ENCODE measurements around the gene TAS1R3.

- TF ChIP-seq CTCF (conservative IDR thresholded peaks at IDR 0.05; ENCODE audit: low read length) (no peak), EZH2phosphoT487 (IDR thresholded peaks at IDR 0.05; ENCODE audit: borderline replicate concordance, low read depth, low read length) (no peak)
These were observed 39.8 kb downstream of the TAS1R3 start for GRCh38 chr1:1370771-1371300.

Data from OCI-LY7 (cell line).